ENCODE data around the gene TACC3. TPM values are rescaled to one million over a fixed set of nuclear protein-coding genes. Genes with fewer than 3 reads are reported as not detected.

The TACC3 gene
- total and polyA plus RNA-seq, 2 donors (not counting 1 experiment from before 2014, with no cell fraction given), result 7.3 to 10.2 TPM

- Histone ChIP-seq H3K9me3 (ENCODE audit: control insufficient read depth, insufficient read depth, low read depth, low read length) (no peaks in the 10 kb centered on the region), H3K9ac (ENCODE audit: insufficient read depth, low read length) (no peak overlapping the region), H3K79me2 (ENCODE audit: control insufficient read depth, insufficient read depth, low read length) (peaks cover 54% of the 10 kb centered on the region), H3K4me1 (ENCODE audit: control insufficient read depth, extremely low read depth, insufficient read depth, low read length) (peaks cover 16% of the 10 kb centered on the region), H3K27me3 (ENCODE audit: control insufficient read depth, insufficient read depth, low read length) (no peaks in the 10 kb centered on the region), H4K20me1 (ENCODE audit: control insufficient read depth, extremely low read depth, insufficient read depth, low read length) (no peaks in the 10 kb centered on the region), H3K4me3 (replicated peaks in 1 of 4; ENCODE audit: control extremely low read depth in 1 of 4, insufficient read depth in 1 of 4, low read depth in 3 of 4, low read length in 4 of 4) (no peak overlapping the region), H2AFZ (ENCODE audit: low read length) (no peak overlapping the region), H3K4me2 (ENCODE audit: extremely low read depth, insufficient read depth, low read length) (no peak overlapping the region), H3K27ac (ENCODE audit: insufficient read depth, low read length) (no peak overlapping the region), H3K36me3 (ENCODE audit: control insufficient read depth, insufficient read depth, low read length) (peaks cover 14% of the 10 kb centered on the region)
- no peak for DNase-seq (ENCODE audit: low read depth in 2 of 2)
- TF ChIP-seq EZH2 (IDR thresholded peaks at IDR 0.05; ENCODE audit: low read length, missing control alignments) (no peak), CTCF (conservative IDR thresholded peaks at IDR 0.05 in 1 of 2, IDR thresholded peaks at IDR 0.05 in 1 of 2; ENCODE audit: low read depth in 1 of 2, low read length in 2 of 2) (no peak)
Observed at GRCh38 chr4:1718095-1718850, 3.0 kb upstream of the TACC3 start.

DNA sequence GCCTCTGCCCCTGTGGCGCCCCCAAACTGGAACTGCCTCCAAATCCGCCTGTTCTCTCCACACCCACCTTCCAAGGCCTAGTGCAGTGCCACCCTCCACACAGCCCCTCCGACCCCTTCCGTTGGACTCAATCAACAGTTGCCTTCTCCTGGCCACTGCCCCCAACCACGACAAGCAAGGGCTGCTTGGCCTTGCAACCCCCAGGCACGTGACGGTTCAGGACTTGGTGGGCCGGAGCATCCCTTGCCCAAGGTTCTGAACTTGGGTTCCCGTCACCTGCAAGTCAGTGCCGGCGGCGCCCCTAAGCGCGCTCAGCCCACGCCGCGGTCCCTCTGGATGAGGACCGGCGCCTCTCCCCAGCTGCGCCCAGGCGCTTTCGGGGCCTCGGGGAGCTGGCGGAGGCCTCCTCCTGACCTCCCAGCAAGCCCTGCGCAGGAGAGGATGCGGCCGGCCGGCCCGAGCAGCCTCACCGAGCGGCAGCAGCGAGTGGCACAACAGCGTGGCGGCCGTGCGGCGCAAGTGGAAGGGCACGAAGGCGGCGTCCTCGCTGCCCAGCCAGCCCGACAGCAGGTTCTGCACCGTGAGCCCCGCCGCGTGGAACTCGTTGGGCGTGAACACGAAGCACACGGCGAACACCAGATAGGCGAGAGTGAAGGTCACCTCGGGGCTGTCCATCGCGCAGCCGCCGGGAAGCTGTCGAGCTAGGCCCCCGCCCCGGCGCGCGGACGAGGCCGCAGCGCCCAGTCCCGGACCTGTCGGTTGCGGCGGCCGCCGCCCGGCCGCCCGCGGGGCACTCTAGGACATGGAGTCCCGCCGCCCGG, 948 bp upstream of the TACC3 start:
- Histone ChIP-seq H3K4me2 (ENCODE audit: extremely low read depth, insufficient read depth, low read length) (peak overlapping the region; percentile 94), H3K36me3 (ENCODE audit: control insufficient read depth, insufficient read depth, low read length) (peaks cover 16% of the 10 kb centered on the region), H3K4me3 (replicated peaks in 1 of 4; ENCODE audit: control extremely low read depth in 1 of 4, insufficient read depth in 1 of 4, low read depth in 3 of 4, low read length in 4 of 4) (peak overlapping the region; percentile 76 to 82 (median 78)), H2AFZ (ENCODE audit: low read length) (peak overlapping the region; percentile 85), H3K9me3 (ENCODE audit: control insufficient read depth, insufficient read depth, low read depth, low read length) (no peaks in the 10 kb centered on the region), H3K27ac (ENCODE audit: insufficient read depth, low read length) (peak overlapping the region; percentile 78), H3K27me3 (ENCODE audit: control insufficient read depth, insufficient read depth, low read length) (no peaks in the 10 kb centered on the region), H3K79me2 (ENCODE audit: control insufficient read depth, insufficient read depth, low read length) (peaks cover 66% of the 10 kb centered on the region), H4K20me1 (ENCODE audit: control insufficient read depth, extremely low read depth, insufficient read depth, low read length) (no peaks in the 10 kb centered on the region), H3K9ac (ENCODE audit: insufficient read depth, low read length) (peak overlapping the region; percentile 84), H3K4me1 (ENCODE audit: control insufficient read depth, extremely low read depth, insufficient read depth, low read length) (peaks cover 16% of the 10 kb centered on the region)
- TF ChIP-seq EZH2 (IDR thresholded peaks at IDR 0.05; ENCODE audit: low read length, missing control alignments) (no peak), CTCF (conservative IDR thresholded peaks at IDR 0.05 in 1 of 2, IDR thresholded peaks at IDR 0.05 in 1 of 2; ENCODE audit: low read depth in 1 of 2, low read length in 2 of 2) (no peak)
- peak; percentile 42 to 47 for DNase-seq (ENCODE audit: low read depth in 2 of 2)

Measured in fibroblast of lung (primary cell).